G401.6 (cell line): ENCODE data around the gene HSP90AA1.
"Not testable (repeated sequence)": the region's sequence is repeated elsewhere in the genome, so short reads cannot be mapped to it uniquely, and the experiment has no call there.

ENCODE experiments used
- FAIRE-seq: peaks from 2 replicates; lab custom pipeline; 2012; peaks lifted over from hg19 to GRCh38; lab: Jason Lieb, UNC

Gene HSP90AA1

DNA sequence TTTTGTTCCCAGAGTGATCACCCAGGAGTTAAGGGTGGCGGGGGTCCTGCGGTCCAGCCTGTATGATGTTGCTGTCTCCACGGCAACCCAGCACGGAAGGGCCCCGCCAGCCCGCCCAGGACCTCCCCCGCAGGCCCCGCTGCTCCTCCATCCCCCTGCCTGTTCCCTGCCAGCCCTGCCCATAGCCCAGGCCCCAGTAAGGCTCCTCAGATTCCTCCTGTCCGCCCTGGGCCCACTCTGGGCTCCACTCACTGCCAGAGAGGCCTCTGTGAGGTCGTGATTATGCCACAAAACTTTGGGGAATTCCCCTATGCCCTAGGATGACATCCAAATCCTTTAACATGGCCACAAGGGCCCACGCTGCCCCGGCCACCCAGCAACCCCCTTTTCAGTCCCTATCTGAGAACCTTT lies 20.8 kb downstream of the HSP90AA1 start:
- no peak for FAIRE-seq

DNA sequence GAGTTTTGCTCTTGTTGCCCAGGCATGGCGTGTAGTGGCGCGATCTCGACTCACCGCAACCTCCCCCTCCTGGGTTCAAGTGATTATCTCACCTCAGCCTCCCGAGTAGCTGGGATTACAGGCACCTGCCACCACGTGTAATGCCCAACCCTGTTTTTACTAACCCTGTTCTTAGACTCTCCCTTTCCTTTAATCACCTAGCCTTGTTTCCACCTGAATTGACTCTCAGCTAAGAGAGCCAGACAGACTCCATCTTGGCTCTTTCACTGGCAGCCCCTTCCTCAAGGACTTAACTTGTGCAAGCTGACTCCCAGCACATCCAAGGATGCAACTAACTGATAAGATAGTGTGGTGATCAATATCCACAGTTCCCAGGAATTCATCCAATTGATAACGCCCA lies 22.3 kb downstream of the HSP90AA1 start:
- not testable (repeated sequence) for FAIRE-seq

DNA sequence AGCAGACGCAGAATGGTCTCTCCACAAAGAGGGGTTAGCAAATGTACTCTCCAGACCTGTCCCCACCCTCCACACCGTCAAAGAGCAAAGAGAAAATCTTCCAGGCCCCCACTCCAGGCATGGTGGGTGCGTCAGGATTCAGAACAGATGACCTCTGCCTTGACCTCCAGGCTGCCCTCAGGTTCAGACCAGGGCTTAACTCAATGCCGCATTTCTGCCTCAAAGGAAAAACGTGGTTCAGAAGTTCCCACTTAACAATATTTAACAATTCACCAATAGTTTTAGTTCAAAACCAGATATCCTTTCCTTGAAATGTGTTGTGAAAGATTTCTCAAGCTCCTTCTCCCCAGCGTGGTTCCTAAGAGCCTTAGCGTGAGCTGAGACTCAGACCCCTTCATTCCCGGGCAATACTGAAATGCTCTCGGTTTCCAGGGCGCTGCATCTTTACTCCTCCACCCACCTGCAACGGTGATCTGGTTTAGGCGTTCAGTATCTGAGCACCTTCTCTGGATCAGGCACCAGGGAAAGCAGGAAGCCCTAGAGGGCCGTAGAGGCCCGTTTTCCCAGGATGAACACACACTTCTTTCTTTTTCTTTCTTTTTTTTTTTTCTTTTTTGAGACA lies 22.9 kb downstream of the HSP90AA1 start:
- no peak for FAIRE-seq

- peak; percentile 98 for FAIRE-seq
Observed at GRCh38 chr14:102063109-102063807, 23.6 kb downstream of the HSP90AA1 start.

DNA sequence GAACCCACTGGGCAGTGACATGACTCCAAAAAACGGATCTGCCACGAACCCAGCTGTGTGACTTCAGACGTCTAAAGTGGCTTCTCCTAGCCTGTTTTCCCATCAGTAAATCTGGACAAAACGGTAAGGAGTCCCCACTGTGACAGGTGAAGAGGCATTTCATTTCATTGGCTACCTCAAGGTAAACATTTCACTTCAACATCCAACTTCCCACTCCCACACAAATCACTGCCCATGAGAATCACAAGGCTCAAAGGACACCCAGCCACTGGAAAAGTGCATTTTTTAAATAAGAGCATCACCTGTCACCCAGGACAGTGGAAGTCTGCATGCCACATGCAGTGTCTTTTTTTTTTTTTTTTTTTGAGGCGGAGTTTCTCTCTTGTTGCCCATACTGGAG lies 27.9 kb downstream of the HSP90AA1 start:
- no peak for FAIRE-seq

DNA sequence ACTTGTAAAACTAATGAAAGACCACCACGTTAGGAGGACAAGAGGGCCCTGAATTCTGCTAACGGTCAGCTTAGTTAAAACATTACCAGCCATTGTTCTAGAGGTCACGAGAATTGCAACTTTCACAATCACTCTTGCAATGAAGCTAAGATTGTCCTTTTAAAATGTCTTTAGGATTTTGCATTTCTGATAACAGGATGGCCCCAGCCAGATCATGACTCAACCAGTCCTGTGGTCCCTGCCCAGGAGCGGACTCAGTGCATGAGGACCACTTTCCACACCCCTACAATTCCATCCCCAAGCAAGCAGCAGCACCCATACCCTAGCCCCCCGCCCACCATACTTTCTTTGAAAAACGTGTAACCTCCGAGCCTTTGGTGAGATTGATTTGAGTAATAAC lies 28.7 kb downstream of the HSP90AA1 start:
- no peak for FAIRE-seq

DNA sequence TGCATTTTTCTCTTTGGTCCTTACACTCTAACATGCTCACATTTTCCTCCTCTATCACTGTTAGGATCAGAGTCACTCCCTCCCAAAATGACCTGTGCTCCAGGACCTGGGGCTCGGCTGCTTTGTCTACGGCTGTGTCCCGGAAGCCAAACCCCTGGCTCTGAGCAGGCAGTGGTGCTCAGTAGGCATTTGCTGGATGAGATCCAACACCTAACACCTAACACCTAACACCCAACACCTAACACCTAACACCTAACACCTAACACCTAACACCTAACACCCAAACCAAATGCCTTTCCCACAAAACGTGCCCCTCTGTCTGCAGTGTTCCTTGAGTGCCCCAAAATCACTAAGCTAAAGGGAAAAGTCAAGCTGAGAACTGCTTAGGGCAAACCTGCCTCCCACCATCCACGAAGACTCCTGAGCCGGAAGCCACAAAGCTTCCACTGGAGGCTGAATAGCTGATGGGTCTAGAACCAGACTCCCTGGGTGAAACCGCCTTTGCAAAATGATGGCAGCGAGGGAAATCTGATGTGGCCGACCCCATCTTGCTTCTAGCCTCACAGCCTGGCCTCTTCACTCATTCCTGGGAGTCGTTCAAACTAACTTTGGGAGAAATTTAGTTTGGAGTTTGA lies 29.2 kb downstream of the HSP90AA1 start:
- no peak for FAIRE-seq

- FAIRE-seq: no peak
Observed at GRCh38 chr14:102056694-102057442, 30.0 kb downstream of the HSP90AA1 start.

DNA sequence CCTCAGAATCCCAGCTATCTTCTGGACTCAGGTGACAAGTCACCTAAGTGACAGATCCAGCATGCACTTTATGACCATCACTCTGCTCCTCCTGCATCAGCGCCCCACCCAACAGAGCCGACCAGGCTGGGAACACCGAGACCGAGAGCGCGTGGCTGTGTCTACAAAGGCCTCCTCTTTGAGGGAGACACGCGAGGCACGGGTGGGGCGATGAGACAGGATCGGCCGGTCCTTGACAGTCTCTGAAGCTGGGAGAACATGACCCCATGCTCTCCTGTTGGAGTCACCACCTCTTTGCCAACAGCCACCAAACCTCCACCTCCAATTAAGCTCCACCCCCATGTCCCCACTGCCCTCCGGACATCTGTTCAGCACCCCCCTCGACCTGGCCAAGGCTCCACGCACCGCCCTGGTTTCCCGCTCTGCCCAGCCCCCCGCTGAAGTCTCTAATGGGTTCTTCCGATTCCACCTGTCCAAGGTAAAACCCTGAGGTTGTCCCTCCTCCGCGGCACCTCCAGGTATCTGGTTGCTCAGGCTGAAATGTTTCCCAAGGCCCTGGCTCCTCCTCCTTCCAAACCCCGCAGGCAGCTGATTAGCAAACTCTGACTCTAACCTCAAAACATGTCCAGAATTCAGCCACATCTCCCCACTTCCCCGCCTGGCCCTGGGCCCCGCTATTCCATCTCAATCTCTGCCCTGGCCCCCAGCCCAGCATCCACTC lies 31.5 kb downstream of the HSP90AA1 start:
- no peak for FAIRE-seq

DNA sequence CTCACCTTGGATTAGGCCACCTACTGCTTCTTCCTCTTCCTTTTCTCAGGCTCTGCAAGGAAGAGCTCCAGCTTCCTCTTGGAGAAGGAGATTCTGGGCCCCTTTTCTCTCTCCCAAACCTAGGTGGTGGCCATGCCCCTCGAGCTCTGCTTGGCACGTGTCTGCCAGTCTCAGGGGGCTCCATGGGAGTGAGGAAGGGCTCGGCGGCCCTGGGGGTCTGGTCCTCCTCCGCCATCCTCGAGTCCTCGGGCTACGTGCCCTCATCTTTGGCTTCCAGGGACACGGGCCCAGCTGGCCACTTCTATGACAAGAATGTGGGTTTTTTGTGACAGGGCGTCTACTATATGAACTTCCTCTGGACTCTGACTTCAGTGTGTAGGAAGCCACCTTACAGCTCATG lies 34.3 kb downstream of the HSP90AA1 start:
- FAIRE-seq: no peak

- FAIRE-seq: no peak
Observed at GRCh38 chr14:102050625-102051024, 36.2 kb downstream of the HSP90AA1 start.

GRCh38 chr14:102050026-102050405 lies 36.8 kb downstream of the HSP90AA1 start:
- FAIRE-seq: no peak

DNA sequence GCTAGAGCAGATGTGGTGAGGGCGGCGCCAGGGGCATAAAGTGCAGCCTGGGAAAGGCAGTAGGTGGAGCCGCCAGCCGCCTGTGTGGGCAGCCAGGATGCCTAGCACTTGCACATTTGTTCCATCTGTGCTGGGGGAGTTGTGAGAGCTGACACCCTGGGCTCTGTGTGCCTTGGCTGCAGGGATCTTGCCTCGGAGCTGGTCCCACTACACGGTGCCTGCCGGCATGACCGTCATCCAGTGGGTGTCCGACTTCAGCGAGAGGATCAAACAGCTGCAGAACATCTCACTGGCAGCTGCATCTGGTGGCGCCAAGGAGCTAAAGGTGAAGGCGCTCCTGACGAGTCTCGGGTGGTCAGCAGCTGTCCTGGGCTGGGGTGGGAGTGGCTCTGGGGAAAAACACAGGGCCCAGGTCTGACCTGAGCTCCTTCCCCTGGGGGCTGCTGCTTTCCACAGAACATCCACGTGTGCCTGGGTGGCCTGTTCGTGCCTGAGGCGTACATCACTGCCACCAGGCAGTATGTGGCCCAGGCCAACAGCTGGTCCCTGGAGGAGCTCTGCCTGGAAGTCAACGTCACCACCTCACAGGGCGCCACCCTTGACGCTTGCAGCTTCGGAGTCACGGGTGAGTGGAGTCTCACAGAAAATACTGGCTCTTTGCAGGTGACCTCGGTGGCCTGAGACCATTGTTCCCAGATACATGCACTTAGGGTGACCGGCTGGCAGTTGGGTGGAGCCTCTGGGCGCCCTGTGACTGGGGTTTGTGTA lies 37.4 kb downstream of the HSP90AA1 start:
- FAIRE-seq: no peak

DNA sequence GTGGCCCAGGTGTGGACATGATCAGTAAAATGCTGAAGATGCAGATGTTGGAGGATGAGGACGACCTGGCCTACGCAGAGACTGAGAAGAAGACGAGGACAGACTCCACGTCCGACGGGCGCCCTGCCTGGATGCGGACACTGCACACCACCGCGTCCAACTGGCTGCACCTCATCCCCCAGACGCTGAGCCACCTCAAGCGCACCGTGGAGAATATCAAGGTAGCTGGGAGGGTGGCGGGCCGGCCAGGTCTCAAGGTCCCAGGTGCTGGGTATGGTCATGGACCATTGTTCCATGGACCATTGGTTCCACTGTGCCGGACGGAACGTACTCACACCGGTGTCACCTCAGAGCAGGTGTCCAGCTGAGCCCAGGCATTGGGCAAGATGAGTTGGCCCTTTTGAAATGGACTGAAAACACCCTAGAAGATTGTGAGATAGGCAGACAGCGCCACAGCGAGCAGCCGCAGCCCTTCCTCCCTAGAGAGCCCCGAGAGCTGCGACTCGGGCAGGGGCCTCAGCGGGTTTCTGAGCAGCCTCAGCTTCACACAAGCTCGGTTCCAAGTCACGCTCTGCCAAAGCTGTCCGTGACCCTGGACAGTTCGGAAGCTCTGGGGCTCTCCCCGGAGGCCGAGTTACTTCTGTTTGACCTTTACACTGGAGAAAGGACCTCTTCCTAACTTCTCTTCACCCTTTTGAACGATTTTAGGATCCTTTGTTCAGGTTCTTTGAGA lies 38.9 kb downstream of the HSP90AA1 start:
- FAIRE-seq: no peak

DNA sequence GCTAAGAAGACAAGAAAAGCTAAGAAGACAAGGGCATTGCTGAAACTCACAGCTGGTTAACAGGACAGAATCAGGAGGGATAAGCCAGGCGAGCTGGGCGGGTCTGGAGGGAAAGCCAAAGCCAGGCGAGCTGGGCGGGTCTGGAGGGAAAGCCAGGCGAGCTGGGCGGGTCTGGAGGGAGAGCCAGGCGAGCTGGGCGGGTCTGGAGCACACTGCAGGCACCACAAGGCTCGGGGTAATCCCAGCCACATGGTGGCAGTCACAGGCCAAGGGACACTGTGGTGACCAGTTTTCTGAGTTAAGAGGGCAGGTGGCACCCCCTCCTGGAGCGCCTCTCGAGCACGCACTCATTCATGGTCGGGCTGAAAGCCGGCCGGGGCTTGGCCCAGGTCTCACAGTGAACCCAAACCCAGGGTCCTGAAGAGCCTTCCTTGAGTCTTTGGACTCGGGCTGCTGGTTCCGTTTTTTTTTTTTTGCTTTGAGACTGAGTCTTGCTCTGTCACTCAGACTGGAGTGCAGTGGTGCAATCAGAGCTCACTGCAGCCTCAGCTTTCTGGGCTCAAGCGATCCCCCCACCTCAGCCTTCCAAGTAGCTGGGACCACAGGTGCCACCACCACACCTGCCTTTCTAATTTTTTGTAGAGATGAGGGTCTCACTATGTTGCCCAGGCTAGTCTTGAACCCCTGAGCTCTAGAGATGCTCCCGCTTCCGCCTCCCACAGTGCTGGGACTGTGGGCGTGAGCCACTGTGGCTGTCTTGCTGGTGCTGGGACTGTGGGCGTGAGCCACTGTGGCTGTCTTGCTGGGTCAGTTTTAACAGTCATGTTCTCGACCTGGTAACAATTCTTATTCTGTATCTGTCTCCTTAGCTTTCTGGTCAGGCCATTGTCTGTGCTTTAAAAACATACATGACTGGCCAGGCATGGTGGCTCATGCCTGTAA lies 40.2 kb downstream of the HSP90AA1 start:
- FAIRE-seq: peak; percentile 97

- no peak for FAIRE-seq
Observed at GRCh38 chr14:102044566-102044965, 42.3 kb downstream of the HSP90AA1 start.

DNA sequence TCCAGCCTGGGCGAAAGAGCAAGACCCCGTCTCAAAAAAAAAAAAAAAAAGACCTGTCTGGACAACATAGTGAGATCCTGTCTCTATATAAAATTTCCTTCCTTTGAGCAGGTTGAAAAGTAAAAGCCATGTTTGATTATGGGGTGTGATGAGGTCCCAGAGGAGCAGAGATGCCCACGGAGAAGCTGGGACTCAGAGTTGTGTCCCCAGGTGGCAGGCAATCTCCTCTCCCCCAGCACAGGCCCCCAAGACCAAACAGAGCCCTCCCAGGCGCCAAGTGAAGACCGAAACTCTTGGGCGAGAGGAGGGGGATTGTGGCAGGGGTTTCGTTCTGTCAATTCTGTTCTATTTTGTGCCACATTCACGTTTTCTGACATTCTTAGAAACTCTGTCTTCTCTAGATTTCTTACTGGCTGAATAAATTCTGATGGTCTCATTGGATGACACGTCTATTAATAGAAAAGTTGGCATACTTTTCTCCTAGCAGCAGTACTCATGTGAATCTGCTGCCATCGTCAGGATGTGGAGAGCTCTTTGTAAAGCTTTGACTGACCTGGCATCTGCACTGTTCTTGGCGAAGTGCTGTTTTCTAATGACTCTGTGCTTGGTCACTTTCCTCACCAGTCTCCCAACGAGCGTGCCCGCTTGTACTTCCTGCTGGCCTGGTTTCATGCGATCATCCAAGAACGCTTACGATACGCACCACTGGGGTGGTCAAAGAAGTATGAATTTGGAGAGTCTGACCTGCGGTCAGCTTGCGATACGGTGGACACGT lies 43.4 kb downstream of the HSP90AA1 start:
- no peak for FAIRE-seq

- FAIRE-seq: no peak
Observed at GRCh38 chr14:102042699-102043098, 44.1 kb downstream of the HSP90AA1 start.

GRCh38 chr14:102040153-102040552 lies 46.7 kb downstream of the HSP90AA1 start:
- FAIRE-seq: no peak
